NCI-H526 (cell line): ENCODE results near the gene FEM1A.
"Not testable (repeated sequence)": the region's sequence is repeated elsewhere in the genome, so short reads cannot be mapped to it uniquely, and the experiment has no call there.

Experiments used
- DNase-seq, 2 experiments: peaks; one replicate each; lab custom pipeline; 2025; lab: John Stamatoyannopoulos, UW

FEM1A gene

DNA sequence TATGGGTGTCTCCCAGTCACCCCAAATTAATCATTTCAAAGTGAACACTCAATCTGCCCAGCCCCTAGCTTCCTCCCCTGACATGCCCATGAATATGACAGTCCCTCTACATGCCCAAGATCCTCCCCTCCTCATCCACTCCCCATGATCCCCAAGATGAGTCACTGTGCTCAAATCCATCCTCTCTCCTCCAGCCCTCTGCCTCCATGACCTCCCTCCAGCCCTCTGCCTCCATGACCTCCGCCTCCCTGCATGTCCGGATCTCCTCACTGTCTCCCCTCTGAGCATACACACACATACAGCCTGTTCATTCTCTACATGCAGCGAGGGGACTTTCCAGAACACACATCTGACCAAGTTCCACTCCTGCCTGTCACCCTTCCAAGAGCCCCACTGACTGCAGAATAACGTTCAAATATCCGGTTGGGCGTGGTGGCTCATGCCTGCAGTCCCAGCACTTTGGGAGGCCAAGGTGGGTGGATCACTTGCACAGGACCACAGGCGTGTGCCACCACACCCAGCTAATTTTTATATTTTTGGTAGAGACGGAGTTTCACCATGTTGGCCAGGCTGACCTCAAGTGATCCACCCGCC lies 18.4 kb upstream of the FEM1A start:
- DNase-seq: no peak

DNA sequence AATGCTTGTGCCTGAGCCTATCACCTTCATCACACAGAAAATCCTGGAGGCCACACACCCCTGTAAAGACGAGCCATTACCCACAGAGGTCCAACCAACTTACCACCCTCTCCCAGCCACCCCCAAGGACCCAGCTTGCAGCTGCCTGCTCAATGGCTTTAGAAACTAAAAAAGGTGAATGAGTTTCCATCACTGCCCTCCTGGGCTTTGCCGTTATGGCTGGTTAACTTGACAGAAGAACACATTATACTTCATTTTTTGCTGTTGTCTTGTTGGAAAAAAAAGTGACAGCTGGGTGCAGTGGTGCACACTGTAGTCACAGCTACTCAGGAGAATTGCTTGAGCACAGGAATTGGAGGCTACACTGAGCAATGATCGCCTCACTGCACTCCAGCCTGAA lies 17.4 kb upstream of the FEM1A start:
- no peak for DNase-seq

DNA sequence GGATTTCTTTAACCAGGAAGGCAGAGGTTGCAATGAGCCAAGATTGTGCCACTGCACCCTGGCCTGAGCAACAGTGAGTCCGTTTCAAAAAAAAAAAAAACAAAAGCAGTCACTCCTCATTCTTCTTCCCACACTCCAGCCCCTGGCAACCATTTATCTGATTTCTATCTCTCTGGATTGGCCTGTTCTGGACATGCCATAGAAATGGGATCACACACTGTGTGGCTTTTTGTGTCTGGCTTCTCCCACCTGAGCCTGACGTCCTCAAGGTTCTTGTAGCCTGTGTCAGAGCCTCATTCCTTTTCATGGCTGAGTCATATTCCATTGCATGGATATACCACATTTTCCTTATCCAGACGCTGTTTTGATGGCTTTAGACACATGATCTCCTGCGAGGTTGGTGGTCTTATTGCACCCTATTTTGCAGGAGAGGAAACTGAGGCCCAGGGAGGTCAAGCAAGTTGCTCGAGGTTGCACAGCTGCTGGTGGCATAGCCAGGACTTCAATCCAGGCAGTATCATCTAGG lies 15.8 kb upstream of the FEM1A start:
- DNase-seq: no peak

DNA sequence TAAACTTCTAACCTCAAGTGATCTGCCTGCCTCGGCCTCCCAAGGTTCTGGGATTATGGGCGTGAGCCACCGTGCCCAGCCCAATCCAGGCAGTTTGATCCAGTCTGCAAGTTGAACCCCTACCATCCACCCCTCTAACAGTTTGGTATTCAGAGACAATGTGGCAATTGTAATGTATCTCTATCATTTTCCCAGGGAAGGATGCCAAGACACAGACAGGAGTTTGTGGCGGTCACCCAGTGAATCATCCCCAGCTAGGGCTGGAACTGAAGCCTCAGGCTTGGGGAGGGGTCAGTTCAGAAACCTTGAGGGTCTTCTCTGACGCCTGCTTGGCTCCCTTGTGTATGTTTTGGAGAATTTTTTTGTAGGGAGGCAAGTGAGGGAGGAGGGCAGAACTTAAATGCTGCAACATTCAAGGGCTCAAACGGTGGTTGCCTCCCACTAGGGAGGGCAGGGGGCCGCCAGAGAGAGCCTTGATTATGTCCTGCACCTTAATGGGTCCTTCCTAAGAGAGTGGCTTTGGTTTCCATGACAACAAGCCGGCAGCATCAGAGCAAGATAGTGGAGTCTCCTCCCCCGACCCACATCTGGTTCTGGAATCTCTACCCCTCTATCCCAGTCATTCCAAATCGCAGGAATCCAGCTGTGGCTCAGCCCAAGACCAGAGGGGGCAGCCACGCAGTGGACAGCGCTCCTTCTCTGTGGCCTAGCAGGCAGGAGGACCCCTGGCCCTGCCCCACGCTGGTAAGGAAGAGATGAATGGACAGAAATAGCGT lies 14.9 kb upstream of the FEM1A start:
- DNase-seq: no peak

DNA sequence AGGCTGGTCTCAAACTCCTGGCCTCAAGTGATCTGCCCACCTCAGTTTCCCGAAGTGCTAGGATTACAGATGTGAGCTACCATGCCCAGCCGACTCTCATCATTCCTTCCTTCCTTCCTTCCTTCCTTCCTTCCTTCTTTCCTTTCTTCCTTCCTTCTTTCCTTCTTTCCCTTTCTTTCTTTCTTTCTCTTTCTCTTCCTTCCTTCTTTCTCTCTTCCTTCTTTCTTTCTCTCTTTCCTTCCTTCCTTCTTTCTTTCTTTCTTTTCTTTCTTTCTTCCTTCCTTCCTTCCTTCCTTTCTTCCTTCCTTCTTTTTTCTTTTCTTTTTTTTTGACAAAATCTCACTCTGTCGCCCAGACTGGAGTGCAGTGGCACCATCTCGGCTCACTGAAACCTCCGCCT lies 13.4 kb upstream of the FEM1A start:
- not testable (repeated sequence) for DNase-seq

DNA sequence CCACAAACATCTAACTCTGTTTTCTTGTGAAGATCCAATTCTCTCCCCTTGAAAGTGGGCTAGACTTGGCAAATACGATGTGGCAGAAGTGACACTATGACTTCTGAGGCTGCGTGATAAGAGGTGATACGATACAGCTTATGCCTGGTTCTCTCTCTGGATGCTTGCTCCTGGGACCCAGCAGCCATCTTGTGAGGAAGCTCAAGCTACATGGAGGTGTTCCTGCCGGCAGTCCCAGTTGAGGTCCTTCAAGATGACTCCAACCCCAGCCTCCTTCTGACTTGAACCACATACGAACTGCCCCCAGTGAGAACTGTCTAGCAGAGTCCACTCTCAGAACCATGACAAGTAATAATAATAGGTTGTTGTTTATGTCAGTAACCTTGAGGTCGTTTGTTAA lies 10.7 kb upstream of the FEM1A start:
- DNase-seq: no peak

DNA sequence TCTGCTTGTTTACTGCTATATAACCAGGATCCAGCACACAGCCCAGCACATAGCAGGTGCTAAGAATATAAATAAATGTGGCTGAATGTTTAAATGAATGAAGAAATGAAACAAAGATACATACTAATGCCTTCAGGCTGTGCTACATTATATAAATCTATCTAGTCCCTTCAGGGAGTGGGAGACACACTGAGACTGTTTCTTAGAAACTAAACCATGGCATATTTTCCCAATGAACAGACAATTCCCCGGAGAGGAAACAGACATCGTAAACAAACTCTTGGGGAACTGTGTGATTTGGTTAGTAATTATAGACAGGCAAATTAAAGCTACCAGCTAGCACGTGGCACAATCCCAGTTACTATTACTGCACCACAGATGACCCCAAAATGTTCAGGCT lies 9.7 kb upstream of the FEM1A start:
- DNase-seq: peak; percentile 22 to 52

DNA sequence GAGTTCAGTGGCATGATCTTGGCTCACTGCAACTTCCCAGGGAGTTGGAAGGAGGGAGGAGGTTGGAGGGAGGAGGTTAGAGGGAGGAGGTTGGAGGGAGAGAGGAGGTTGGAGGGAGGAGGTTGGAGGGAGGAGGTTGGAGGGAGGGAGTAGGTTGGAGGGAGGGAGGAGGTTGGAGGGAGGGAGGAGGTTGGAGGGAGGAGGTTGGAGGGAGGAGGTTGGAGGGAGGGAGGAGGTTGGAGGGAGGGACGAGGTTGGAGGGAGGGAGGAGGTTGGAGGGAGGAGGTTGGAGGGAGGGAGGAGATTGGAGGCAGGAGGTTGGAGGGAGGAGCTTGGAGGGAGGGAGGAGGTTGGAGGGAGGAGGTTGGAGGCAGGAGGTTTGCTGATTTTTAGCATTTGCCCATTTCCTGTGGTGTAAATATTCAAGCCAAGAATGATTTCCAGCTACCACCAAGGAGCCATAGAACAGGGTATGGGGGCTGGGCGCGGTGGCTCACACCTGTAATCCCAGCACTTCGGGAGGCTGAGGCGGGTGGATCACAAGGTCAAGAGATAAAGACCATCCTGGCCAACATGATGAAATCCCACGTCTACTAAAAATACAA lies 5.0 kb upstream of the FEM1A start:
- DNase-seq: not testable (repeated sequence)

DNA sequence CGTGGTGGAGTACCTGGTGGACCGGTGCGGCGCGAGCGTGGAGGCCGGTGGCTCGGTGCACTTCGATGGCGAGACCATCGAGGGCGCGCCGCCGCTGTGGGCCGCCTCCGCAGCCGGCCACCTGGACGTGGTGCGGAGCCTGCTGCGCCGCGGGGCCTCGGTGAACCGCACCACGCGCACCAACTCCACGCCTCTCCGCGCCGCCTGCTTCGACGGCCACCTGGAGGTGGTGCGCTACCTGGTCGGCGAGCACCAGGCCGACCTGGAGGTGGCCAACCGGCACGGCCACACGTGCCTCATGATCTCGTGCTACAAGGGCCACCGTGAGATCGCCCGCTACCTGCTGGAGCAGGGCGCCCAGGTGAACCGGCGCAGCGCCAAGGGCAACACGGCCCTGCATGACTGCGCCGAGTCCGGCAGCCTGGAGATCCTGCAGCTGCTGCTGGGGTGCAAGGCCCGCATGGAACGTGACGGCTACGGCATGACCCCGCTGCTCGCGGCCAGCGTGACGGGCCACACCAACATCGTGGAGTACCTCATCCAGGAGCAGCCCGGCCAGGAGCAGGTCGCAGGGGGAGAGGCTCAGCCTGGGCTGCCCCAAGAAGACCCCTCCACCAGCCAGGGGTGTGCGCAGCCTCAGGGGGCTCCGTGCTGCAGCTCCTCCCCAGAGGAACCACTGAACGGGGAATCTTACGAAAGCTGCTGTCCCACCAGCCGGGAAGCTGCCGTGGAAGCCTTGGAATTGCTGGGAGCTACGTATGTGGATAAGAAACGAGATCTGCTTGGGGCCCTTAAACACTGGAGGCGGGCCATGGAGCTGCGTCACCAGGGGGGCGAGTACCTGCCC lies 708 bp downstream of the FEM1A start:
- not testable (repeated sequence) for DNase-seq

DNA sequence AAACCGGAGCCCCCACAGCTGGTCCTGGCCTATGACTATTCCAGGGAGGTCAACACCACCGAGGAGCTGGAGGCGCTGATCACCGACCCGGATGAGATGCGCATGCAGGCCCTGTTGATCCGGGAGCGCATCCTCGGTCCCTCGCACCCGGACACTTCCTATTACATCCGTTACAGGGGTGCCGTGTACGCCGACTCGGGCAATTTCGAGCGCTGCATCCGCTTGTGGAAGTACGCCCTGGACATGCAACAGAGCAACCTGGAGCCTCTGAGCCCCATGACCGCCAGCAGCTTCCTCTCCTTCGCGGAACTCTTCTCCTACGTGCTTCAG lies 1.3 kb downstream of the FEM1A start:
- DNase-seq: not testable (repeated sequence)

DNA sequence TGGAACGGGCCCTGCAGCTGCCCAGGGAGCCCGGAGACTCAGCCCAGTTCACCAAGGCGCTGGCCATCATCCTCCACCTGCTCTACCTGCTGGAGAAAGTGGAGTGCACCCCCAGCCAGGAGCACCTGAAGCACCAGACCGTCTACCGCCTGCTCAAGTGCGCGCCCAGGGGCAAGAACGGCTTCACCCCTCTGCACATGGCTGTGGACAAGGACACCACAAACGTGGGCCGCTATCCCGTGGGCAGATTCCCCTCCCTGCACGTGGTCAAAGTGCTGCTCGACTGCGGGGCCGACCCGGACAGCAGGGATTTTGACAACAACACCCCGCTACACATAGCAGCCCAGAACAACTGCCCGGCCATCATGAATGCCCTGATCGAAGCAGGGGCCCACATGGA lies 1.7 kb downstream of the FEM1A start:
- not testable (repeated sequence) for DNase-seq

DNA sequence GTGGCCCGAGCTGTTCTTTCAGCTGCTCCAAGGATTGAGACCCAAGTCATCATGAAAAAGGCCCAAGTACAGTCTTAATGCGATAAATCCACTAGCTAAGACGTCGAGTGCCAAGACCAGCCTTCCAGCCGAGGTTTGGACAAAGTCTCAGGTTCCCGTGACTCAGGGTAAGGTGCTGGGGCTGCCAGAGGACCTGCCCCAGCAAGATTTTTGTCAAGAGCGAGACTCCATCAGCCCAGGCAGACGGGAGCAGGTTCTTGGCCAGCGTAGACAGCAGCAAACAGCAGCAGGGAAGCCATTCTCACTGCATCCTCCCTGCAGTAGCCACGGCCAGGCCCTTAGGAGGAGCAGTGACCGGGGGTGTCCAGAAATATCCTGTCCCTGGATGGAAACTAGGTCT lies 3.4 kb downstream of the FEM1A start:
- no peak for DNase-seq

DNA sequence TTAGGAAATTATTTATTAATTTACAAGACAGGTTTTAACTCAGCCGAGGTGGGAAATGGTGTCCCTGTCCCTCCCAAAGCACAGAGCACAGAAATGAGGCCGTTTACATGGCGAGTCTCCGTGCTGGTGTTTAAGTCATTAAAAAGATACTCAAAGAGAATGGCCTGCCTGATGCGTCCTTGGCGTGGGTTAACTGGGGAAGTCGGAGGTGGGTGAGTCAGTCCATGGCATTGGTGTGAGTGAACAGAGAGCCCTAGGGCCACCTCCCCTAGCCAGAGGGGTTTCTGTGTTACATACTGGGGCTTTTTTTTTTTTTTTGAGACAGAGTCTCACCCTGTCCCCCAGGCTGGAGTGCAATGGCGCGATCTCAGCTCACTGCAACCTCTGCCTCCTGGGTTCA lies 3.9 kb downstream of the FEM1A start:
- no peak for DNase-seq

DNA sequence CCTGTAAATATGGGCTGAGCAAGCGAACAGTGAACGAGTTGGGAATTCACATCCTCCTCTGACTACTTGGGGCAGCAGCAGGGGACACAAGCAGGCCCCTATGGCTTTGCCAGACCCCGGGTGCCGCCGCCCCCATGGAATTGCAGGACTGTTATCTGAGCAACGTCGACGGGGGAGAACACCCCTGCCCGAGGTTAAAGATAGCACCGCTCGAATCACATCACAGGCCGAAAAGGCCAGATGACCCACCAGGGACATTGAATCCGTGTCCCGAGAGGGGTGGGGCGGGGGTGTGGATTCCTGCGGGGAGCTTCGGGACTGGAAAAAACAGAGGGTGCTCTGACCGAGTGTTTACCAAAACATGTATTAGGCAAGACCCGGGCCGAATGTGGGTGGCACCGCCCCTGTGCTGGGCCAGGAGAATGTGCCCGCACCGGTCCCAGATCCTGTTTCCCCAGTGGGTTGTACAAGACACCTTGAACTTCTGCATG lies 9.1 kb downstream of the FEM1A start:
- DNase-seq: no peak

DNA sequence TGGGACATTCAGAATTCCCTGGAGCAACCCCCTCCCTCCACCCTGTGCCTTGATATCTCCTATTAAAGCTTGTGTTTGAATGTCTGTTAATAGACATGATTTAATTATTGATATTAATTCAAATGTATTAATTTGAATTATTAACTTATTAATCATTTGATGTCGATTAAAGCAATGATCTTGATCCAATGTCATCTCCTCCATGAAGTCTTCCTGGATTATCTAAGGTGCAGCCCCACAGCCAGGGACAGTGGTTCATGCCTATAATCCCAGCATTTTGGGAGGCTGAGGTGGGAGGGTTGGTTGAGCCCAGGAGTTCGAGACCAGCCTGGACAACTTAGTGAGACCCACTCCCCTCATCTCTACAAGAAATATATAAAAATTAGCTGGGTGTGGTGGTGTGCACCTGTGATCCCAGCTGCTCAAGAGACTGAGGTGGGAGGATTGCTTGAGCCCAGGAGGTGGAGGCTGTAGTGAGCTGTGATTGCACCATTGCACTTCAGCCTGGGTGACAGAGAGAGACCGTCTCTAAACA lies 9.6 kb downstream of the FEM1A start:
- no peak for DNase-seq

DNA sequence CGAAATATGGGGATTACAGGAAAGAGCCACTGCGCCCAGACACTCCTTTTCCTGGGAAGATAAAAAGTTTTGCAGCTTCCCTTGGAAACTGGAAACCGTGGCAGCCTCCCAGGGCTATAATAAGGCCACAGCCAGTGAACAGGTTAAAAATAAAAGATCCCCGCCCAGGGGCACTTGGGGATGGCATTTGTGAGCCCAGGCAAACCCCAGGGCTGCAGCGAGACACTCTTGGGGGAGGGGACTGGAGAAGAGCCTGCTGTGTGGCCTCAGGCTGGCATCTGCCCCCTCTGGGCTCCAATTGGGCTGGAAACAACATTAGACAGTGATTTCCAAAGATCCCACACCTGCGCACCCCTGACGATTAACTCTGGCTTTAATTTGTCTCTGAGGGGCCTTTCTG lies 11.2 kb downstream of the FEM1A start:
- no peak for DNase-seq

DNA sequence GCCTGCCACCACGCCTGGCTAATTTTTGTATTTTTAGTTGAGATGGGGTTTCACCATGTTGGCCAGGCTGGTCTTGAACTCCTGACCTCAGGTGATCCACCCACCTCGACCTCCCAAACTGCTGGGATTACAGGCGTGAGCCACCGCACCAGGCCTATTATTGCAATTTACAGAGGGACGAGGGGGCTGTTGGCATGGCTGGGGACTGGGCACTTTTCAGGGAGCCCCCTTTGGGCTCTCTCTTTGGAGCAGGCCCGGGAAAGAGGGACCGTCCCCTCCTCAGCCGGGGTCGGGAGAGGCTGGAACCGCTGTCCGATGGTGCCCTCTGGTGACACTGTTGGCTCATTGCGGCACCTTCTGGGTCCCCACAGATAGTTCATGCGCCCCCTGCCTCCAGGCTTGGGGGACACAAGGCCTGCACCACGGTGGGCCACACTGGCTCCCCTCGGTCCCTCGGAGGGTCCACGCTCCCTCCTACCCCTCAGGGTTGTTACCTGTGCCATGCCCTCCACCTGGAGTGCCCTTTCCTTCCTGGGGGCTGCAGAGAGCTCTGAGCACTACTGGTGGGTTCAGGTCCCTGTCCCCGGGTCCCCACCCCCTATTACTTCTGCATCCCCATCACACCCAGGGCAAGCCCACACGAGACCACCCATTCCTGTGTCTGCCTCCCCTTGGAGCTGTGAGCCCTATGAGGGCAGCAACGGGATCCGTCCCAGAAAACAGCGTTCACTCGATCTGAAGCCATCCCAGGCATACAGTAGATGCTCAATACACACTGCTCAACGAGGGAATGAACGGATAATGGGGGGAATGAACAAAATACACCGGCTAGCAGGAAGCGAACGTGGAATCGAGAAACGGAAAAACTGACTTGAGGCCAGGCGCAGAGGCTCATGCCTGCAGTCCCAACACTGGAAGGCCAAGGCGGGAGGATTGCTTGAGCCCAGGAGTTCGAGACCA lies 12.5 kb downstream of the FEM1A start:
- DNase-seq: peak in 1 of 2 experiments; percentile 52

DNA sequence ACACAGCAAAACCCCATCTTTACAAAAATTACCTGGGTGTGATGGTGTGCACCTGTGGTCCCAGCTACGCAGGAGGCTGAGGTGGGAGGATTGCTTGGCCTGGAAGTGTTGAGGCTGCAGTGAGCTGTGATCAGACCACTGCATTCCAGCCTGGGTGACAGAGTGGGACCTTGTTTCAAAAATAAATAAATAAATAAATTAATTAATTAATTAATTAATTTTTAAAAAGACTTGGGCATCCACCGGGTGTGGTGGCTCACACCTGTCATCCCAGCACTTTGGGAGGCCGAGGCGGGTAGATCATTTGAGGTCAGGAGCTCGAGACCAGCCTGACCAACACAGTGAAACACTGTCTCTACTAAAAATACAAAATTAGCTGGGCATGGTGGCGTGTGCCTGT lies 13.6 kb downstream of the FEM1A start:
- not testable (repeated sequence) for DNase-seq

DNA sequence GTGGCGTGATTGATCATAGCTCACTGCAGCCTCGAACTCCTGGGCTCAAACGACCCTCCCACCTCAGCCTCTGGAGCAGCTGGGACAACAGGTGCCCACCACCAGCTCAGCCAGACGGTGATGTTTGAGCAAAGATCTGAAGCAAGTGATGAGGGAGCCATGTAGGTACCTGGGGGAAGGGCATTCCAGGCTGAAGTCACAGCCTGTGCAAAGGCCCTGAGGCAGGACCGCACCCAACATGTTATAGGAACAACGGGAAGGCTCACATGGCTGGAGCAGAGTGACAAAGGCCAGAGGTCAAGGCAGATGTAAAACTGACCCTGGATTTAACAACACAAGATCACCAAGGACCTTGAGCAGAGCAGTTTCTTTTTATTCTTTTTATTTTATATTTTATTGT lies 14.8 kb downstream of the FEM1A start:
- DNase-seq: no peak

DNA sequence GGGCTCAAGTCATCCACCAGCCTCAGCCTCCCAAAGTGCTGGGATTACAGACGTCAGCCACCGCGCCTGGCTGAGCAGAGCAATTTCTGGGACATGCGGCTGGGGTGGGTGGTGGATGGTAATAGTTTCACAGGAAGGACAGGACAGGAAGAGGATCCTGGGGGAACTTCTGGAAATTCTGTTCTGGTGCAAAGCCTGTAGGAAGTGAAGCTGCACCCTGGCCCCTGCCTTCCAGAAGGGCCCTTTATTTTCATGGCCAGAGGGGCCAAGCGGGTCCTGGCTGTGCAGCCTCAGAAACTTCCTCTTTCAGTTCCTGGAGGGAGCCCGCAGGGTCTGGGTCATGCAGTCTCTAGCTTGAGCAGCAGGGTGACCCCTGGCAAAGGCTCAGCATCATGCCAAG lies 15.7 kb downstream of the FEM1A start:
- no peak for DNase-seq
